ENCODE results near the gene ZMIZ1.

The ZMIZ1 gene

GRCh38 chr10:79286318-79286951 lies 217.7 kb downstream of the ZMIZ1 start (continued):
- TF ChIP-seq KLF9 (tag by site-specific recombination; IDR thresholded peaks at IDR 0.05; ENCODE audit: low read depth) (no peak), ZNF707 (tag by site-specific recombination; IDR thresholded peaks at IDR 0.05) (no peak), ZNF362 (tag by site-specific recombination; IDR thresholded peaks at IDR 0.05) (no peak), ZBTB8A (tag by site-specific recombination; IDR thresholded peaks at IDR 0.05) (0 out of 2 replicates have a peak, but pooled peaks have one; percentile 22), KLF1 (tag by site-specific recombination; IDR thresholded peaks at IDR 0.05) (no peak), ZNF184 (tag by site-specific recombination; IDR thresholded peaks at IDR 0.05) (no peak), ZNF558 (tag by site-specific recombination; IDR thresholded peaks at IDR 0.05) (no peak), BCL6B (tag by site-specific recombination; IDR thresholded peaks at IDR 0.05) (no peak), ZNF146 (tag by site-specific recombination; IDR thresholded peaks at IDR 0.05) (no peak), ZNF266 (tag by site-specific recombination; IDR thresholded peaks at IDR 0.05; ENCODE audit: low read depth) (no peak), SCRT1 (tag by site-specific recombination; IDR thresholded peaks at IDR 0.05; ENCODE audit: borderline replicate concordance) (no peak), ZBTB10 (tag by site-specific recombination; IDR thresholded peaks at IDR 0.05) (no peak), ZNF785 (tag by site-specific recombination; IDR thresholded peaks at IDR 0.05) (no peak), ZNF18 (tag by site-specific recombination; IDR thresholded peaks at IDR 0.05) (no peak), ZNF768 (tag by site-specific recombination; IDR thresholded peaks at IDR 0.05) (no peak), ZNF221 (tag by site-specific recombination; IDR thresholded peaks at IDR 0.05; ENCODE audit: borderline replicate concordance) (no peak), ZNF140 (tag by site-specific recombination; IDR thresholded peaks at IDR 0.05) (no peak), ZNF214 (tag by site-specific recombination; IDR thresholded peaks at IDR 0.05; ENCODE audit: borderline replicate concordance) (no peak), ZNF138 (tag by site-specific recombination; IDR thresholded peaks at IDR 0.05; ENCODE audit: borderline replicate concordance) (no peak), ZNF324 (tag by site-specific recombination; IDR thresholded peaks at IDR 0.05) (no peak), ZNF677 (tag by site-specific recombination; IDR thresholded peaks at IDR 0.05) (no peak), ZFP37 (tag by site-specific recombination; IDR thresholded peaks at IDR 0.05) (no peak), ZNF24 (tag by site-specific recombination; IDR thresholded peaks at IDR 0.05) (no peak), ZNF223 (tag by site-specific recombination; IDR thresholded peaks at IDR 0.05) (no peak), ZNF530 (tag by site-specific recombination; IDR thresholded peaks at IDR 0.05; ENCODE audit: low read depth) (no peak), ZIC2 (tag by site-specific recombination; IDR thresholded peaks at IDR 0.05) (peak; percentile 50), ZFHX2 (tag by site-specific recombination; conservative IDR thresholded peaks at IDR 0.05) (peak; percentile 93)

All from HEK293 (cell line).